Cardiac fibroblast (primary cell): ENCODE measurements around the gene C17orf100.

ENCODE experiments used
- DNase-seq, 2 donors: peaks; one replicate each; pipeline versions ENCODE4 v3.0.0 to v3.0.0-alpha.2; 2010; ENCODE audit warnings: low read depth in 2 of 2
- H3K4me3 ChIP-seq, 2 donors: replicated peaks in 1 of 2; 1 replicate in 1 of 2; 2 replicates in 1 of 2; pipeline ENCODE4 v1.5.1; 2011; ENCODE audit warnings: low read depth in 2 of 2, low read length in 2 of 2, mild to moderate bottlenecking in 2 of 2, moderate library complexity in 1 of 2
- TF ChIP-seq, protein P1 (sequence below): IDR thresholded peaks from one replicate; pipeline ENCODE4 v1.5.1; 2011; ENCODE audit warnings: low read depth, mild to moderate bottlenecking, low read length, inconsistent platforms

The C17orf100 gene

DNA sequence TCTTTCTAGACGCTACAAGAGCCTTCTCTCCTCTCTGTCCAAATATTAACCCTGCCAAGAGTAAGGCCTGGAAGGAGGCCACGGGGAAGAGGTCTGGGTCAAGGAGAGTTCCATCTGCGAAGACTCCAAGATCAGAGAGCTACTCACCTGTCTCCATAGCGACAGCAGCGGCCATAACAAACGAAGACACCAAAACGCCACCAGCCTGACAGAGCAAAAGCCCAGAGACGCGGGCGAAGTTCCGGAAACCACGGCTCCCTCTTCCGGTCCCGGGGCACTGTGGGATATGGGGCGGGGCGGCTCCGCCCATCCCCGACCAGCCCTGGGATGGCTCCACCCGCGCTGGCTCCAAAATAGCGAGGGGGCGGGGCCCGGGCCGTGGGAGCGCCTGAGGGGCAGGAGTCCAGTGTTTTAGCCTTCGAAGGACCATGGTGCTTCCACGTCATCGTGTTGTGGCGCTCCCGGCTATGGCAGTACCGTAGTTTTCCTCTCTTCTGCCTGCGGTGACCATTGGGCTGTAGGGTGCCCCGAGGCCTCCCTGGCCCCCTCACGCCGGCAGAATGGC is at the start of gene C17orf100, which contains the start of gene MED31:
Gene C17orf100 (plus strand): TSS at position 409 of the 565 bp plus-strand sequence. CDS start 152 bp downstream, at position 561.
Gene MED31 (minus strand): TSS at position 252 of the 565 bp plus-strand sequence. CDS start 77 bp downstream, at position 175.
- TF ChIP-seq, protein P1, sequence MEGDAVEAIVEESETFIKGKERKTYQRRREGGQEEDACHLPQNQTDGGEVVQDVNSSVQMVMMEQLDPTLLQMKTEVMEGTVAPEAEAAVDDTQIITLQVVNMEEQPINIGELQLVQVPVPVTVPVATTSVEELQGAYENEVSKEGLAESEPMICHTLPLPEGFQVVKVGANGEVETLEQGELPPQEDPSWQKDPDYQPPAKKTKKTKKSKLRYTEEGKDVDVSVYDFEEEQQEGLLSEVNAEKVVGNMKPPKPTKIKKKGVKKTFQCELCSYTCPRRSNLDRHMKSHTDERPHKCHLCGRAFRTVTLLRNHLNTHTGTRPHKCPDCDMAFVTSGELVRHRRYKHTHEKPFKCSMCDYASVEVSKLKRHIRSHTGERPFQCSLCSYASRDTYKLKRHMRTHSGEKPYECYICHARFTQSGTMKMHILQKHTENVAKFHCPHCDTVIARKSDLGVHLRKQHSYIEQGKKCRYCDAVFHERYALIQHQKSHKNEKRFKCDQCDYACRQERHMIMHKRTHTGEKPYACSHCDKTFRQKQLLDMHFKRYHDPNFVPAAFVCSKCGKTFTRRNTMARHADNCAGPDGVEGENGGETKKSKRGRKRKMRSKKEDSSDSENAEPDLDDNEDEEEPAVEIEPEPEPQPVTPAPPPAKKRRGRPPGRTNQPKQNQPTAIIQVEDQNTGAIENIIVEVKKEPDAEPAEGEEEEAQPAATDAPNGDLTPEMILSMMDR: no peak

DNA sequence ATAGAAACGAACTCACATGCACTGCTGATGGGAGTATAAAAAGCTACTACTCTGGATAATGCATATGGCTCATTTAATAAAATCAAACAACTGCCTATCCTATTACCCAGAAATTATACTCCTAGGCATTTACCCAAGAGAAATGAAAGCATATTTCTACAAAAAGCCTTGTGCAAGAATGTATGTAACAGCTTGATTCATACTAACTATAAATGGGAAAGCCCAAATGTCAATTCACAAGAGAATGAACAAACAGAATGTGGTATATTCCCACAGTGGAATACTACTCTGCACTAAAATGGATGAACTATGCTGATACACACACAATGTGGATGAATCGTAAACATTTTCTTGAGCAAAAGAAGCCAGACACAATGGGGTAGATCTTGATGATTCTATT is 49.4 kb upstream of the C17orf100 start:
- TF ChIP-seq, protein P1: no peak
- no peak overlapping the region for H3K4me3 ChIP-seq

More for the DNA sequence above, at the start of gene C17orf100, which contains the start of gene MED31:
- peak; percentile 92 to 93 for DNase-seq
- peak within 1 kb of the TSS; percentile 83 to 98 for H3K4me3 ChIP-seq

DNA sequence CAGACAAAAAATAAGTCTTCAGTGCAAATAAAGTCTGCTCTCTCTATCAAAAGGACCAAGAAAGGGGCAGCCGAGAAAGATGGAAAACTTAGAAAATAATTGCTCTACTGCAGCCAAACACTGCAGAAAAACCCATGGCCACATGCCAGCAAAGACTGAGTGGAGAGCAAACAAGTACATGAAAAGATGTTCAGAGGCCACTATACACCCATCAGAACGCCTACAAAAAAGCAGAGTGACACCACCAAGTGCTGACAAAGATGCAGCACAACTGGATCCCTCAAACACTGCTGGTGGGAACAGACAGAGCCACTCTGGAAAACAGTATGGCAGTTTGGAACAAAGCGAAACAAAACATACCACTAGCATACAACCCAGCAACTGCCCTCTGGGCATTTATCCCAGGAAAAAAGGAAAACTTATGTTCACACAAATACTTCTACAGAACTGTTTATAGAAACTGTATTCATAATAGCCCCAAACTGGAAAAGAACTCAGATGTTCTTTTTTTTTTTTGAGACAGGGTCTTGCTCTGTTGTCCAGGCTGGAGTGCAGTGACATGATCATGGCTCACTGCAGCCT is 47.7 kb upstream of the C17orf100 start:
- peak in 1 of 2 donors; percentile 51 for DNase-seq

More for the DNA sequence above, 49.4 kb upstream of the C17orf100 start:
- DNase-seq: no peak

DNA sequence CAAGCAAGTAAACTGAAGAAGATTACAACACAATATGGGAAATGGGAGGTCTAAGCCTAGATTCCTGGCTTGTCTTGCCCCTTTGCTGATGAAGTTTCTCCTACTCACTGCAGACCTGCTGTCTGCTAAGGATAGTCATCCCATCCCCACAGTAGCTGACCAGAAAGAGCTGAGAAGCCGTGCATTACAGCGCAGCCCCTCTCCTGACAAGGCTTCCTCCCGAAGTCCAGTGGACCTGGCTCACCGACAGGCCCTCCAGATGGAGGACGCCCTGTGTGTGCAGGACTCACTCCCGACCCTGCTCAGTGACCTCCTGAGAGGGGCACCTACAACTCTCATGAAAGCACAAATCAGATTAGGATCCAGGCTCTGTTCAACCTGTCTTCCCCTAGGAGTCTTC is 46.4 kb upstream of the C17orf100 start:
- no peak overlapping the region for H3K4me3 ChIP-seq
- no peak for DNase-seq
- TF ChIP-seq, protein P1: no peak

More for the DNA sequence above, 47.7 kb upstream of the C17orf100 start:
- TF ChIP-seq, protein P1: no peak
- H3K4me3 ChIP-seq: no peak overlapping the region

DNA sequence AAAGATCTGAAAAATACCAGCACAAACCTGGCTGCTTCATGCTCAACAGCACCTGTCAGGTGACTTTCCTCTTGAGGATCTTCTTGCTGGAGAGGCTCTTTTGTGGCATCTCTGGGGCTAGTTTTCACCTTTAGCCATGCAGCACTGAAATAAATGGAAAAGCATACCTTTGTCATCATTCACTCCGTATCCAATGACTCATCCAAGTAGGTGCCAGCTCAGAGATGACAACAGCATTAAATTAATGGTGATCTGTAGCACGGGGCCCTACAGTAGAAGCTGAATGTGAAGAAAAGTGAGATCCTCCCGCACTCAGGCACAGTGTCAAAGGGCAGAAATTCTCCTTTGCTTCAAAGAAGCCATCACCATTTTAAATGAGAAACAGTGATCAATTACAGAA is 43.2 kb upstream of the C17orf100 start:
- DNase-seq: peak in 1 of 2 donors; percentile 48
- TF ChIP-seq, protein P1: no peak

DNA sequence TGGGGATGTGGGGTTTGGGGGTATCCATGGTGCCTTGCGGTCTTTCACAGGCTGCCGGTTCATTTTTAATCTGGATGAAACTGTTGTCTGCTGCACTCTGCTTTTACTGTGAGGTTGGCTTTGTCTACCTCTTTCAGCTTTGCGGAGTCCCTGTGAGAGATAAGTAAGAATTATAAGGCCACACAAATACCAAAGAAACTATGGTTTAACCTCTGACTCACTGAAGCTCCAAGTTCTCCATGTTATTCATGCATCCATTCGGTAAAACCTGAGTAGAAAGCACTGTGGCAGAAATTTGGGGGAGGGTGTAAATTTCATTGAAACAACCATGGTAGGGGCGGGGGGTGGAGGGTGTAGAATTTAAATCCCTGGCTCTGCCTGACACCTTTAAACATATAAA is 41.6 kb upstream of the C17orf100 start:
- no peak overlapping the region for H3K4me3 ChIP-seq
- no peak for DNase-seq
- TF ChIP-seq, protein P1: no peak

More for the DNA sequence above, 43.2 kb upstream of the C17orf100 start:
- H3K4me3 ChIP-seq: no peak overlapping the region

DNA sequence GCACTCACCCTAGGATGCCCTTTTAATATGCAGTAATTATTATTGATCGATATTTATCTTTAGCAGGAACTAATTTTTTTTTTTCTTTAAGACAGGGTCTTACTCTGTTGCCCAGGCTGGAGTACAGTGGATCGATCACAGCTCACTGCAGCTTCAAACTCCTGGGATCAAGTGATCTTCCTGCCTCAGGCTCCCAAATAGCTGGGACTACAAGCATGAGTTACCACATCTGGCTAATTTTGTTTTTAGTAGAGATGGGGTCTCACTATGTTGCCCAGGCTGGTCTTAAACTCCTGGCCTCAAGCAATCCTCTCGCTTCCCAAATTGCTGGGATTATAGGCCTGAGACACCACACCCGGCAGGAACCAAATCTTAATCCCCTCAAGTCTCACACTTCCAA is 40.3 kb upstream of the C17orf100 start:
- DNase-seq: no peak
- TF ChIP-seq, protein P1: no peak
- H3K4me3 ChIP-seq: no peak overlapping the region
